Smooth muscle cell (in vitro differentiated cells): Measurements from ENCODE around the gene DONSON. TPM values are rescaled to one million over a fixed set of nuclear protein-coding genes. Genes with fewer than 3 reads are reported as not detected.
A peak's percentile ranks its signal among the peaks of the same experiment; 100 is the strongest.

Experiments
- DNase-seq: peaks from one replicate; lab custom pipeline; 2025; ENCODE audit not compliant: unreplicated experiment; lab: John Stamatoyannopoulos, UW
- H2AFZ ChIP-seq: fragments of 200-600 bp; sonication (generic); 2 replicates; pipeline ENCODE4 v1.6.0; 2016; ENCODE audit warnings: antibody characterized with exemption, low read depth, mild to moderate bottlenecking
- H3F3A ChIP-seq: fragments of 200-600 bp; sonication (generic); 2 replicates; pipeline ENCODE4 v1.6.0; 2017; ENCODE audit warnings: antibody characterized with exemption, low read depth
- H3K27ac ChIP-seq: fragments of 200-600 bp; sonication (generic); 2 replicates; pipeline ENCODE4 v1.5.1; 2016; ENCODE audit warnings: low read depth, mild to moderate bottlenecking
- H3K27me3 ChIP-seq: fragments of 200-600 bp; sonication (generic); 2 replicates; pipeline ENCODE4 v1.6.1; 2016; ENCODE audit warnings: low read depth, mild to moderate bottlenecking
- H3K36me3 ChIP-seq: fragments of 200-600 bp; sonication (generic); 2 replicates; pipeline ENCODE4 v1.5.1; 2016; ENCODE audit warnings: low read depth
- H3K4me1 ChIP-seq: fragments of 200-600 bp; sonication (generic); 2 replicates; pipeline ENCODE4 v1.5.1; 2016; ENCODE audit warnings: low read depth
- H3K4me2 ChIP-seq: fragments of 200-600 bp; sonication (generic); 2 replicates; pipeline ENCODE4 v1.6.0; 2016; ENCODE audit warnings: mild to moderate bottlenecking
- H3K4me3 ChIP-seq: fragments of 200-600 bp; sonication (generic); 2 replicates; pipeline ENCODE4 v1.5.1; 2016; ENCODE audit warnings: mild to moderate bottlenecking
- H3K79me2 ChIP-seq: fragments of 200-600 bp; sonication (generic); 2 replicates; pipeline ENCODE4 v1.6.0; 2016; ENCODE audit warnings: low read depth, mild to moderate bottlenecking
- H3K9ac ChIP-seq: fragments of 200-600 bp; sonication (generic); 2 replicates; pipeline ENCODE4 v1.6.0; 2016; ENCODE audit warnings: low read depth
- H3K9me3 ChIP-seq: fragments of 200-600 bp; sonication (generic); replicated peaks from 2 replicates; pipeline ENCODE4 v1.5.1; 2016; ENCODE audit warnings: low read depth
- H4K20me1 ChIP-seq: fragments of 200-600 bp; sonication (generic); 2 replicates; pipeline ENCODE4 v1.6.0; 2016; ENCODE audit warnings: low read depth
- WGBS: methylation state at CpG from one replicate; pipeline ENCODE4 v1.1.7; 2016; ENCODE audit warnings: low lambda C conversion rate; 5-methylcytosine and 5-hydroxymethylcytosine counted together
- polyA plus RNA-seq: library from polyadenylated mRNA; unstranded; fragments of >200 nt; fragmentation: Nextera tagmentation; extraction: Ambion mirVana; gene quantifications from 2 replicates; pipeline ENCODE4 v1.2.1, GENCODE V29; 2016
- total RNA-seq: library from RNA; depleted of rRNA; stranded (reverse); fragments of >200 nt; gene quantifications from 2 replicates; pipeline ENCODE4 v1.2.3, GENCODE V29; 2014
- TF ChIP-seq, protein P1 (sequence below): fragments of 200-600 bp; sonication (generic); IDR thresholded peaks from 2 replicates; pipeline ENCODE4 v1.5.1; 2017; ENCODE audit warnings: borderline replicate concordance, mild to moderate bottlenecking, antibody characterized with exemption; ENCODE audit not compliant: insufficient read depth, poor library complexity, severe bottlenecking

The DONSON gene
- total and polyA plus RNA-seq, 2 experiments from 2014 or later = 38.0 to 41.7 TPM

DNA sequence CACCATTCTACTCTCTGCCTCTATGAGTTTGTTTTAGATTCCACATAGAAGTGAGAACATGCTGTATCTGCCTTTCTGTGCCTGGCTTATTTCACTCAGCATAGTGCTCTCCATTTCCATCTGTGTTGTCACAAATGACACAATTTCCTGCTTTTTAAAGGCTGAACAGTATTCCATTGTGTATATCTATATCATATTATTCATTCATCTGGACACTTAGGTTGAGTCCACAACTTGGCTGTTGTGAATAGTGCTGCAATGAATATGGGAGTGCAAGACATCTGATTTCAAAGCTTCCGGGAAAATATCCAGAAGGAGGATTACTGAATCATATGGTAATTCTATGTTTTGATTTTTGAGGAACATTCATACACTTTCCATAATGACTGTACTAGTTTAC lies 20.1 kb upstream of the DONSON start:
- H3K27ac ChIP-seq = peak overlapping the region; percentile 16
- no peak for DNase-seq
- 29% methylated on average over 1 of the region's 1 CpG for WGBS

DNA sequence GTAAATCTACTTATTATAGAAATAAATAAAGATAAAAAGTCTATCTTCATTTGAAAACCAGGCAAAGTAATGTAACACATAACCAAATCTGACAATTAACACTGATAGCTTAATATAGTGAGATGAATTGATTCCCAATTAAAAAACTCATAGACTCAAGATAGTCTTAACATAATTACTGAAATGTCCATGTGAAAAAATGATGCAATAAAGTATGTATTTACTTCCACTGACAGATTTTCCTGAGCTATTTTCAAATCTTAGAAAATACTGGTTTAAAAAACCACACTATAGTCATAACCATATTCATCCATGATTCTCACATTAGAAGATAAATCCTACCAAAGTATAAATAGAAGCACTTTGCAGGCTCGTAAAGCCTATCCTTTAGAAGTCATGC lies 9.6 kb upstream of the DONSON start:
- Histone ChIP-seq H3K36me3 (peaks cover 28% of the 10 kb centered on the region), H3K4me3 (no peak overlapping the region), H3K27me3 (no peaks in the 10 kb centered on the region), H2AFZ (no peak overlapping the region), H3K27ac (no peak overlapping the region), H3K4me1 (no peaks in the 10 kb centered on the region), H3F3A (no peaks in the 10 kb centered on the region), H3K9ac (no peak overlapping the region), H3K4me2 (no peak overlapping the region), H3K9me3 (no peaks in the 10 kb centered on the region), H3K79me2 (no peaks in the 10 kb centered on the region), H4K20me1 (no peaks in the 10 kb centered on the region)
- TF ChIP-seq, protein P1, sequence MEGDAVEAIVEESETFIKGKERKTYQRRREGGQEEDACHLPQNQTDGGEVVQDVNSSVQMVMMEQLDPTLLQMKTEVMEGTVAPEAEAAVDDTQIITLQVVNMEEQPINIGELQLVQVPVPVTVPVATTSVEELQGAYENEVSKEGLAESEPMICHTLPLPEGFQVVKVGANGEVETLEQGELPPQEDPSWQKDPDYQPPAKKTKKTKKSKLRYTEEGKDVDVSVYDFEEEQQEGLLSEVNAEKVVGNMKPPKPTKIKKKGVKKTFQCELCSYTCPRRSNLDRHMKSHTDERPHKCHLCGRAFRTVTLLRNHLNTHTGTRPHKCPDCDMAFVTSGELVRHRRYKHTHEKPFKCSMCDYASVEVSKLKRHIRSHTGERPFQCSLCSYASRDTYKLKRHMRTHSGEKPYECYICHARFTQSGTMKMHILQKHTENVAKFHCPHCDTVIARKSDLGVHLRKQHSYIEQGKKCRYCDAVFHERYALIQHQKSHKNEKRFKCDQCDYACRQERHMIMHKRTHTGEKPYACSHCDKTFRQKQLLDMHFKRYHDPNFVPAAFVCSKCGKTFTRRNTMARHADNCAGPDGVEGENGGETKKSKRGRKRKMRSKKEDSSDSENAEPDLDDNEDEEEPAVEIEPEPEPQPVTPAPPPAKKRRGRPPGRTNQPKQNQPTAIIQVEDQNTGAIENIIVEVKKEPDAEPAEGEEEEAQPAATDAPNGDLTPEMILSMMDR = no peak
- WGBS = 96% methylated on average over 1 of the region's 1 CpG
- no peak for DNase-seq

More for the DNA sequence above, 20.1 kb upstream of the DONSON start:
- H3K4me1 ChIP-seq = no peaks in the 10 kb centered on the region
- H3K4me2 ChIP-seq = no peak overlapping the region
- no peak overlapping the region for H2AFZ ChIP-seq
- H3K27me3 ChIP-seq = no peaks in the 10 kb centered on the region
- no peaks in the 10 kb centered on the region for H3K79me2 ChIP-seq
- no peak overlapping the region for H3K9ac ChIP-seq
- TF ChIP-seq, protein P1 = no peak
- H3K9me3 ChIP-seq = no peaks in the 10 kb centered on the region
- no peaks in the 10 kb centered on the region for H3F3A ChIP-seq
- no peak overlapping the region for H3K4me3 ChIP-seq
- peaks cover under 1% of the 10 kb centered on the region for H3K36me3 ChIP-seq
- peaks cover 3% of the 10 kb centered on the region for H4K20me1 ChIP-seq

DNA sequence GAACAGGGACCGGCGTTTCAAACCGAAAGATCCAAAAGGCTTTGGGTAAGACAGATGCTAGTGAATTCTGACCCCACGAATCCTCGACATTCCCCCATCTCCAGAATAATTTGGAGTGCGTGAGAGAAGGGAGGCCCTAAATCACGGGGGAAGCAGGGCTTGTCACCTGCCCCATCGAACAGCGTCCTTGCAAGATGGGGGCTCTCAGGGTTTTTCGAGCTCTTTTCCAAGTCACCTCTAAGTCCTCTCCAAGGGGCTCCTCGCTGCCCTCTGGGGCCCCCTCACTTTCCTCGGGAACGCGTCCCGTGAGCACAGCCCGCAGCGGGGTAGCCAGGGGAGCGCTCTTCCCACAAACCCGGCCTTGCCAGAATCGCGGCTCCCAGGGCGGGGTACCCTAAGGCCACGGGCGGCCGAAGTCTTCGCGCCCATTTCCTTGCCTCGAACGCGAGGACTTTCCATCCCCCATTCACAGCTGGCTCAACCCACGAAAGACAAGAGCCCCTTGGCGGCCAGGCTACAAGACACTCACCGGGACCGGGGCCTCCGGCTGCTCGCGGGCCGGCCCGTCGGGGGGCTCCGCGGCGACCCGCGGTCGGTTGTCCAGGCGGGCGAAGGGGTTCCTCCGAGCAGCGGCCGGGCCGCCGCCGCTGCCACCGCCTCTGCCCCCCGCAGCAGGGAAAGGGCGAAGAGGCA lies 546 bp downstream of the DONSON start:
- Histone ChIP-seq H3K9me3 (no peaks in the 10 kb centered on the region), H3K27ac (peak overlapping the region; percentile 80), H3K79me2 (peaks cover 36% of the 10 kb centered on the region), H3F3A (peaks cover 10% of the 10 kb centered on the region), H3K4me1 (peaks cover 14% of the 10 kb centered on the region), H3K27me3 (no peaks in the 10 kb centered on the region), H4K20me1 (no peaks in the 10 kb centered on the region), H3K9ac (peak overlapping the region; percentile 89), H2AFZ (peak overlapping the region; percentile 76), H3K4me2 (peak overlapping the region; percentile 90), H3K4me3 (peak overlapping the region; percentile 84), H3K36me3 (peaks cover 6% of the 10 kb centered on the region)
- DNase-seq = peak; percentile 38
- 1% methylated on average over 56 of the region's 57 CpGs for WGBS
- TF ChIP-seq, protein P1 = no peak

DNA sequence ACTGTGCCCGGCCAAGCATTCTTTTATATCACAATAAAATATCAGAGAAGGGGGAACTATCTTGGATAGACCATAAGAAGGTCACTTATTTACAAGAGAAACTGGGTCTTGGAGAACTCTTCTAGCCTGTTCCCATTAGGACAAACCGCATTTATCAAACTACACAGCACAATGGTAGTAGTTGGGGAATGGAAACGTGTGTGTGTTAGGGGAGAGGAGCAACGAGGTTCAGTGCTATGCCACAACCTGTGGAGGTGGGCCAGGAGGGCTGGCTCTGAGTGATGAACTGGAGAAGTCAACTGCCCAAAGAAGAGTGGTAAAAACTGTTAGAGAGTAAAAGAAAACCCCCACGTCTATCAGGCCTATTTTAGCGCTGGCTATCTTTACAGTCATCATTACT lies 1.6 kb downstream of the DONSON start:
- DNase-seq = no peak
- 81% methylated on average over 6 of the region's 6 CpGs for WGBS
- Histone ChIP-seq H3K36me3 (peaks cover 6% of the 10 kb centered on the region), H3K9ac (peak overlapping the region; percentile 89), H2AFZ (no peak overlapping the region), H3K4me3 (peak overlapping the region; percentile 84), H3K27ac (no peak overlapping the region), H3F3A (peaks cover 10% of the 10 kb centered on the region), H3K9me3 (no peaks in the 10 kb centered on the region), H3K4me2 (peak overlapping the region; percentile 90), H3K79me2 (peaks cover 36% of the 10 kb centered on the region), H3K27me3 (no peaks in the 10 kb centered on the region), H3K4me1 (peaks cover 14% of the 10 kb centered on the region), H4K20me1 (no peaks in the 10 kb centered on the region)
- TF ChIP-seq, protein P1 = no peak
